DMS 273 treated with DMSO at 0.1 percent for 48 hours (cell line): ENCODE measurements around the gene TMEM145.
"Not testable (repeated sequence)": the region's sequence is repeated elsewhere in the genome, so short reads cannot be mapped to it uniquely, and the experiment has no call there.

Experiments
- DNase-seq: peaks from one replicate; lab custom pipeline; 2025; lab: John Stamatoyannopoulos, UW

Gene TMEM145

GRCh38 chr19:42335374-42335936, 22.3 kb downstream of the TMEM145 start:
- DNase-seq, result no peak

DNA sequence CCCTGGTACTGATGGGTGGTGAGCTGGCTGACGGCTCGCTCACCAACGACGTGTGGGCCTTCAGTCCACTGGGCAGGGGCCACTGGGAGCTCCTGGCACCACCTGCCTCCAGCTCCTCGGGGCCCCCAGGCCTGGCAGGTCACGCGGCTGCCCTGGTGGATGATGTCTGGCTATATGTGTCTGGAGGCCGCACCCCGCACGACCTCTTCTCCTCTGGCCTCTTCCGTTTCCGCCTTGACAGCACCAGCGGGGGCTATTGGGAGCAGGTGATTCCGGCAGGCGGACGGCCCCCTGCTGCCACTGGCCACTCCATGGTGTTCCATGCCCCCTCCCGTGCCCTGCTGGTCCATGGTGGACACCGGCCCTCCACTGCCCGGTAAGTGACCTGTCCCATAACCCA, 22.9 kb downstream of the TMEM145 start:
- DNase-seq, result no peak

GRCh38 chr19:42339126-42339860, 26.2 kb downstream of the TMEM145 start:
- DNase-seq, result not testable (repeated sequence)

DNA sequence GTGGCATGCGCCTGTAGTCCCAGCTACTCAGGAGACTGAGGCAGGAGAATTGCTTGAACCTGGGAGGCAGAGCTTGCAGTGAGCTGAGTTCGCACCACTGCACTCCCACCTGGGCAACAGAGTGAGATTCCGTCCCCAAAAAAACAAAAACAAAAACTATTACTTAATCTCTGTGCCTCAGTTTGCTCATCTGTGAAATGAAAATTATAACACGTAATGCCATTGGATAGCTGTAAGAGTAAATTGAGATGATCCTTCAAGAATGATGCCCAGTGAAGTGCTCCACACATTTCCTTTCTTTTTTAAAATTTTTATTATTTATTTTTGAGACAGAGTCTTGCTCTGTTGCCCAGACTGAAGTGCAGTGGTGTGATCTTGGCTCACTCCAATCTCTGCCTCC, 26.8 kb downstream of the TMEM145 start:
- not testable (repeated sequence) for DNase-seq

GRCh38 chr19:42343344-42344110, 30.4 kb downstream of the TMEM145 start:
- no peak for DNase-seq

- DNase-seq, result no peak
Observed at GRCh38 chr19:42344336-42344893, 31.3 kb downstream of the TMEM145 start.

GRCh38 chr19:42345191-42345812, 32.2 kb downstream of the TMEM145 start:
- no peak for DNase-seq

GRCh38 chr19:42348211-42348610, 35.1 kb downstream of the TMEM145 start:
- DNase-seq, result no peak

DNA sequence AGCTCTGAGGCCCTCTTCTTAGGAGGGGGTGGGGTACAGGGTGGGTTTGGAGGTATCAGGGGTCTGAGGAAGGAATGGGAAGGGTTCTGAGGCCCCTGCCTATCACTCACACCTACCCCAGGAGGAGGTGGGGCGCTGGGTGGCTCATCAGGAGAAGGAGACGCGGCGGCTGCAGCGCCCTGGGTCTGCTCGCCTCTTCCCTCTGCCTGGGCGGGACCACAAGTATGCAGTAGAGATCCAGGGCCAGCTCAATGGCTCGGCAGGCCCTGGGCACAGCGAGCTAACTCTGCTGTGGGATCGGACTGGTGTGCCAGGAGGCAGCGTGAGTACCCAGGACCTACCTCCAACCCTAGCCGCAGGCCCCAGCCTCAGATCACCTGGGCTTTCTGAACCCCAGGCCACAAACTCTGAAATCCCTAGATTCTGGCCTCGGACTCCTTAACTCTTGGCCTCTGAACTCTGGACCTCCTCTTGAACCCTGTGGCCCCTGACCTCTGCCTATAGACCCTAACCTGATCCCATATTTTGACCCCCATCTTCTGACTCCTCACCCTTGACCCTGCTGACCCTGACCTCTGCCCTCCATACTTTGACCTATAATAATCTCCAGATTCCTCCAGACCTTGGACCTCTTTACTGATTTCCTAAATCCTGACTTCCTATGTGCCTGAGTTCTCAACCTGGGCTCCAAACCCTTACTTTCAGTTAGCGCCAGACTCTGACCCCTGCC, 36.4 kb downstream of the TMEM145 start:
- no peak for DNase-seq

DNA sequence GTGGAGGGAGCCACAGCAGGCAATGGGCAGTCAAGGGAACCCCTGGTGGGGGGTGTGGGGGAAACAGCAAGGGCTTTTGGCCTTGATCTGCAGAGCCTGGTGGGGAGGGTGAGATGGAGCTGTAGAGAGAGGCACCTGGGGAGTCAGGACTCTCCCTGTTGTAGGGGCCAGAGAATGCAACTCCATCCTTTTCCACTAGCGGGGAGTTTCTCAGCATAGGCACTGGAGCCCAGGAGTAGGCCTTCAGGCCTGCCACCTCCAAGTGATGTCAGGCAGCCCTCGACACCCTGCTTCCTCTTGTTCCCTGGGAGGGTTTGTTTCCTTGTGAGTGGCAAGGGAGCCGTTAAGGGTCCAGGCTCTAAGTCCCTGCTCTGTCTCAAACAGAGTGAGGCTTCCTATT, 37.3 kb downstream of the TMEM145 start:
- no peak for DNase-seq

DNA sequence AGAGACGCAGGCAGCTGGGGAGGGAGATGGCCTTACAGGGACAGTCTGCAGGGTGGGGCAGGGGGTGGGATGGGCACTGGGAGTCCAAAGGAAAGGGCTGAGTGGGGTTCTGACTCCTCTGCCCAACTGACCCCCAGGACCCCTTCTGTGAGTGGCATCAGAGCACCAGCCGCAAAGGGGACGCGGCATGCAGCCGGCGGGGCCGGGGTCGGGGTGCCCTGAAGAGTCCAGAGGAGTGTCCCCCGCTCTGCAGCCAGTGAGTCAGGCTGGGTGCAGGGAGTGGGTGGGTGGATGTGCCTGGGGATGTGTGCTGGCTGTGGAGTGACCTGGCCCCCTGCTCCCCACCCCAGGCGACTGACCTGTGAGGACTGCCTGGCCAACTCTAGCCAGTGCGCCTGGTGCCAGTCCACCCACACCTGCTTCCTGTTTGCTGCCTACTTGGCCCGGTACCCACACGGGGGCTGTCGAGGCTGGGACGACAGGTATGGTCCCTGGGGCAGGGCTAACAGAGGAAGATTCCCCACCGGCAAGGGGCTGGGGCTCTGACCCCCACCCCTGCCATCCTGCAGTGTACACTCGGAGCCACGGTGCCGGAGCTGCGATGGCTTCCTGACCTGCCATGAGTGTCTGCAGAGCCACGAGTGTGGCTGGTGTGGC, 38.1 kb downstream of the TMEM145 start:
- DNase-seq, result no peak

- DNase-seq, result no peak
Observed at GRCh38 chr19:42352301-42353259, 39.5 kb downstream of the TMEM145 start.

GRCh38 chr19:42353341-42354015, 40.4 kb downstream of the TMEM145 start:
- DNase-seq, result no peak

DNA sequence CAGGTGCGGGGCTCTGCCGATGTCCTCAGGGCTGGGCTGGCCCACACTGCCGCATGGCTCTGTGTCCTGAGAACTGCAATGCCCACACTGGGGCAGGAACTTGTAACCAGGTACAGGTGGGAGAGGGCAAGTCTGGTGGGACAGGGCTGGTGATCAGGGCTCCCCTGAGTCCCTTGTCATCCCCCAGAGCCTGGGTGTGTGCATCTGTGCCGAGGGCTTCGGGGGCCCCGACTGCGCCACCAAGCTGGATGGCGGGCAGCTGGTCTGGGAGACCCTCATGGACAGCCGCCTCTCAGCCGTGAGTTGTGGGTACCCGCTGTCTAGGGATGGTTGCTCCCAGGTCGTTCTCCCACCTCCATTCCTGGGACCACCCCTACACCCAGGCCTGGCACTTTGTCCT, 42.8 kb downstream of the TMEM145 start:
- no peak for DNase-seq

- no peak for DNase-seq
Observed at GRCh38 chr19:42356686-42357085, 43.6 kb downstream of the TMEM145 start.

DNA sequence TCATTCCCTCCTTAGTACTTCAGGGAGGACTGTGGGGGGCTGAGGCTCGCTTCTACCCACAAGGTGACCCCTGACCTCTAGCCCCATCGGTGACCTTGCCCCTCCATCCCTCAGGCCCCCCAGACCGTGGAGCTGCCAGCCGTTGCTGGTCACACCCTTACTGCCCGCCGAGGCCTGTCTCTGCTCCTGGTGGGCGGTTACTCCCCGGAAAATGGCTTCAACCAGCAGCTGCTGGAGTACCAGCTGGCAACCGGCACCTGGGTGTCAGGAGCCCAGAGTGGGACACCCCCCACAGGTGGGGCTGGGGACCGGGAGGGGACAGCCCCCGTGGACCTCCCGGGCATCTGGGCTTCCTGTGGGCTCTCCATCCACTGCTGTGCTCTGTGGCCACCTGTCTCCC, 44.2 kb downstream of the TMEM145 start:
- DNase-seq, result no peak

DNA sequence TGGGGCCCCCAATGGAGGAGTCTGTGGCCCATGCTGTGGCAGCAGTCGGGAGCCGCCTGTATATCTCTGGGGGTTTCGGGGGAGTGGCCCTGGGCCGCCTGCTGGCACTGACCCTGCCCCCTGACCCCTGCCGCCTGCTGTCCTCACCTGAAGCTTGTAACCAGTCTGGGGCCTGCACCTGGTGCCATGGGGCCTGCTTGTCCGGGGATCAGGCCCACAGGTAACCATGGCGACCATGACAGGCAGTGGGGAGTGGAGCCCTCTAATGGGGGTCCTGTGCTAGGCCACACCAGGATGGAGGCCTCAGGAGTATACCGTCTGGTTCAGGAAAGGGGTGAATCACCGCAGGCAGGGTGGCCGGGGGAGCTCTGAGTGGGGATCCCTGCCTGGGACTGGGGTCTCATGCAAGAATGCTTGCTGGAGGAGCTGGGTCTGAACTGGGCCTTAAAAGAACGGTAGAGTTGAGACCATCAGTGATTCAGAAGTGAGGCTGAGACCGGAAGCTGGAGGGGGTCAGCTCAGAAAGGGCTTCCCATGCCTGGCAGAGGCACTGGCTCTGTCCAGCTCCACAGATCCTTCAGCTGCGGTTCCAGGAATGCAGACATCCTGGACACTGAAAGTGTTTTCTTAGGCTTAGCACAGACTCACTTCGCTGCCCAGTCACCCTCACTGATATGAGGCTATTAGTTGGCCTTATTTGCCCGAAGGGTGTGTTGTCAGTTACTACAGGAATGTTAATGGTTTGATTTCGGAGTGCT, 47.9 kb downstream of the TMEM145 start:
- no peak for DNase-seq

DNA sequence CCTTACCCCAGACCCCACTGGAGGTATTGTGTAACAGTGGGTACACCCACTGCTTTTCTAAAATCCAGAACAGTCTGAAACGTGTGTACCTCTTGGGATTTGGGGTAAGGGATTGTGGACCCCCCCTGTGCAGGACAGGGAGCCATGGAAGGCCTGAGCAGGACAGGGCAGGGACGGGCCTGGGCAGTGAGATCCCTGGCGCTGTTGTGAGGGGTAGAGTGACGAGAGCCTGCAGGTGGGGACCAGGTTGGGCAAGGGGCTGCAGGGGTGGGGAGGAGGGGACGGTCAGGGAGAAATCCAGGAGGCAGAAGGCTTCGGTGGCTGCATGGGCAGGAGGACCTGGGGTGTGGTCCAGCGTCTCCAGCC, 48.4 kb downstream of the TMEM145 start:
- no peak for DNase-seq

DNA sequence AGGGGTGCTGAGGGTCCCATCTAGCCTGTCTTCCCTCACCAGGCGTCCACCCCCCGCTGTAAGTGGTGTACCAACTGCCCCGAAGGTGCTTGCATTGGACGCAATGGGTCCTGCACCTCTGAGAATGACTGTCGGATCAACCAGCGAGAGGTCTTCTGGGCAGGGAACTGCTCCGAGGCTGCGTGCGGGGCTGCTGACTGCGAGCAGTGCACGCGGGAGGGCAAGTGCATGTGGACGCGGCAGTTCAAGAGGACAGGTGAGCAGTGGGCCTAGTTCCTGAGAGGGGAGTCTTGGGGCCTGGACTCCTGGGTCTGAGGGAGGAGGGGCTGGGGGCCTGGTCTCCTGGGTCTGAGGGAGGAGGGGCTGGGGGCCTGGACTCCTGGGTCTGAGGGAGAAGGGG, 49.2 kb downstream of the TMEM145 start:
- DNase-seq, result no peak
